ENCODE results near the gene MAD2L1BP. TPM values are rescaled to one million over a fixed set of nuclear protein-coding genes. Genes with fewer than 3 reads are reported as not detected.
"Not testable (repeated sequence)": the region's sequence is repeated elsewhere in the genome, so short reads cannot be mapped to it uniquely, and the experiment has no call there.

Gene MAD2L1BP
- total RNA-seq, 4 donors from 2014 or later, result 16.3 to 36.9 (median 21.5) TPM

DNA sequence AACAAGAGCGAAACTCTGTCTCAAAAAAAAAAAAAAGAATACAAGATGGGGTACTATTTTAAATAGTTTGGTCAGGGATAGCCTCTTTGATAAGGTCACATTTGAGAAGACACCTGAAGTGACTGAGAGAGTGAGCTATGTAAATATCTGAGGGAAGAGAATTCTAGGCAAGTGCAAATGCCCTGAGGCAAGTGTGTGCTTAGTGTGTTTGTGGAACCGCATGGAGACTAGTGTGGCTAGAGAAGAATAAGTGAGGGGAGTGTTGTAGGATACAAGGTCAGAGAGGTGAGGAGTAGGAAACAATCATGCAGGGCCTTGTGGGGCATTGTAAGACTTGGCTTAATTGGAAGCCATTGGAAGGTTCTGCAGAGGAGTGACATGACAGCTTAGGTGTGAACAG, 12.6 kb downstream of the MAD2L1BP start:
- DNase-seq (ENCODE audit: low spot score in 2 of 2), result no peak

DNA sequence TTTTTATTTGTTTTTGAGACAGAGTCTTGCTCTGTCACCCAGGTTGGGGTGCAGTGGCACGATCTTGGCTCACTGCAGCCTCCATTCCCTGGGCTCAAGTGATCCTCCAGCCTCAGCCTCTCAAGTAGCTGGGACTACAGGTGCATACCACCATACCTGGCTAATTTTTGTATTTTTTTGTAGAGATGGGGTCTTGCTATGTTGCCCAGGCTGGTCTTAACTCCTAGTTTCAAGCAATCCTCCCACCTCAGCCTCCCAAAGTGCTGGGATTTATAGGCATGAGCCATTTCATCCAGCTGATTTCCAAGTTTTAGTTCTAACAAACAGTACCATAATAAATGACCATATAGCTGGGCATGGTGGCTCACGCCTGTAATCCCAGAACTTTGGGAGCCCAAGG, 17.2 kb downstream of the MAD2L1BP start:
- H3K4me1 ChIP-seq; H3K36me3 ChIP-seq; H3K27ac ChIP-seq; H3K9me3 ChIP-seq; H3K27me3 ChIP-seq; H3K4me3 ChIP-seq; DNase-seq (ENCODE audit: low spot score in 2 of 2): not testable (repeated sequence)
- WGBS, 2 donors, result 93 to 98% methylated on average over 2 of the region's 2 CpGs

More for the DNA sequence above, 12.6 kb downstream of the MAD2L1BP start:
- H3K27ac ChIP-seq, result no peak overlapping the region
- no peaks in the 10 kb centered on the region for H3K27me3 ChIP-seq
- H3K4me1 ChIP-seq, result peaks cover 0 to 13% (median 5%) of the 10 kb centered on the region in 4 donors
- TF ChIP-seq, protein P1, sequence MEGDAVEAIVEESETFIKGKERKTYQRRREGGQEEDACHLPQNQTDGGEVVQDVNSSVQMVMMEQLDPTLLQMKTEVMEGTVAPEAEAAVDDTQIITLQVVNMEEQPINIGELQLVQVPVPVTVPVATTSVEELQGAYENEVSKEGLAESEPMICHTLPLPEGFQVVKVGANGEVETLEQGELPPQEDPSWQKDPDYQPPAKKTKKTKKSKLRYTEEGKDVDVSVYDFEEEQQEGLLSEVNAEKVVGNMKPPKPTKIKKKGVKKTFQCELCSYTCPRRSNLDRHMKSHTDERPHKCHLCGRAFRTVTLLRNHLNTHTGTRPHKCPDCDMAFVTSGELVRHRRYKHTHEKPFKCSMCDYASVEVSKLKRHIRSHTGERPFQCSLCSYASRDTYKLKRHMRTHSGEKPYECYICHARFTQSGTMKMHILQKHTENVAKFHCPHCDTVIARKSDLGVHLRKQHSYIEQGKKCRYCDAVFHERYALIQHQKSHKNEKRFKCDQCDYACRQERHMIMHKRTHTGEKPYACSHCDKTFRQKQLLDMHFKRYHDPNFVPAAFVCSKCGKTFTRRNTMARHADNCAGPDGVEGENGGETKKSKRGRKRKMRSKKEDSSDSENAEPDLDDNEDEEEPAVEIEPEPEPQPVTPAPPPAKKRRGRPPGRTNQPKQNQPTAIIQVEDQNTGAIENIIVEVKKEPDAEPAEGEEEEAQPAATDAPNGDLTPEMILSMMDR (IDR thresholded peaks at IDR 0.05), result no peak
- TF ChIP-seq EP300 (IDR thresholded peaks at IDR 0.05) (no peak), POLR2A (IDR thresholded peaks at IDR 0.05) (no peak)
- no peak overlapping the region for H3K4me3 ChIP-seq
- H3K9me3 ChIP-seq, result no peaks in the 10 kb centered on the region
- no peaks in the 10 kb centered on the region for H3K36me3 ChIP-seq
- WGBS, 2 donors, result 89 to 98% methylated on average over 2 of the region's 2 CpGs

DNA sequence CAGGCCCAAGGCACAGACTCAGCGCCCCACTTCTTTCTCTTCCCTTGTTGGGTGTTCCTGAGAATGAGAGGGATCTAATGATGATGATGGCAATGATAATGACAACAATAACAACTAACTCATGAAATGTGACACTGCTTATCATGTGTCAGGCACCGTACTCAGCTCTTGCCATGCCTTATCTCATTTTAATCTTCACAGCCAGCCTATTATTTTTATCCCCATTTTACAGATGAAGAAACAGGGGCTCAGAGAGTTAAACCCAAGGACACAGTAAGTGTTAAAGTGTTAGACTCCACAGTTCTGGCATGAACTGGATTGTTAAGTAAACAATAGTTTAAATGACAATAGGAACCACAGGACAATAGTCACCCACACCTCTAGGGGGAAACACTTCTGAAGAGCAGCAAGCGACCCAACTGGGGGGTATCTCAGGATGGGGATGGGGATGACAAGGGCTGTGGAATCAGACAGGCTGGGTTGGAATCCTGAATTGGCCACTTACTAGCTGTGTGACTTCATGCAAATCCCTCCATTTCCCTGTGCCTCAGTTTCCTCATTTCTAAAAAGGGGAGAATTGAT, 21.7 kb downstream of the MAD2L1BP start:
- no peaks in the 10 kb centered on the region for H3K9me3 ChIP-seq
- H3K36me3 ChIP-seq, result peaks cover 0 to 3% (median 0%) of the 10 kb centered on the region in 3 donors
- no peaks in the 10 kb centered on the region for H3K4me1 ChIP-seq
- H3K27ac ChIP-seq, result no peak overlapping the region
- no peak overlapping the region for H3K4me3 ChIP-seq
- no peak for DNase-seq (ENCODE audit: low spot score in 2 of 2)
- TF ChIP-seq EP300 (IDR thresholded peaks at IDR 0.05), result no peak
- TF ChIP-seq, protein P1 (IDR thresholded peaks at IDR 0.05), result no peak
- TF ChIP-seq POLR2A (IDR thresholded peaks at IDR 0.05), result no peak
- 91 to 94% methylated on average over 3 of the region's 3 CpGs for WGBS, 2 donors
- no peaks in the 10 kb centered on the region for H3K27me3 ChIP-seq

DNA sequence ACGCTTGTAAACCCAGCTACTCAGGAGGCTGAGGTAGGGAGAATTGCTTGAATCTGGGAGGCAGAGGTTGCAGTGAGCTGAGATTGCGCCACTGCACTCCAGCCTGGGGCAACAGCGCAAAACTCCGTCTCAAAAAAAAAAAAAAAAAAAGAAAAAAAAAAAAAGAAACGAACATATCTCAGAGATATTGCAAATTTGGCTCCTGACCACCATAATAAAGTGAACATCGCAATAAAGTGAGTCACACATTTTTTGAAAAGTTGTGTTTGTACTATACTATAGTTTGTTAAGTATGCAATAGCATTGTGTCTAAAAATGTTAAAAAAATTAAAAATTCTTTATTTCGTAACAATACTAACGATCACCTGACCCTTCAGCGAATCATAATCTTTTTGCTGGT, 22.5 kb downstream of the MAD2L1BP start:
- no peaks in the 10 kb centered on the region for H3K27me3 ChIP-seq
- H3K4me1 ChIP-seq, result no peaks in the 10 kb centered on the region
- H3K27ac ChIP-seq, result no peak overlapping the region
- no peak for TF ChIP-seq EP300 (IDR thresholded peaks at IDR 0.05)
- TF ChIP-seq, protein P1 (IDR thresholded peaks at IDR 0.05), result no peak
- TF ChIP-seq POLR2A (IDR thresholded peaks at IDR 0.05), result no peak
- no peak for DNase-seq (ENCODE audit: low spot score in 2 of 2)
- H3K36me3 ChIP-seq, result peaks cover 0 to 3% (median 0%) of the 10 kb centered on the region in 3 donors
- WGBS, 2 donors, result 88 to 92% methylated on average over 9 of the region's 9 CpGs
- H3K9me3 ChIP-seq, result no peaks in the 10 kb centered on the region
- no peak overlapping the region for H3K4me3 ChIP-seq

DNA sequence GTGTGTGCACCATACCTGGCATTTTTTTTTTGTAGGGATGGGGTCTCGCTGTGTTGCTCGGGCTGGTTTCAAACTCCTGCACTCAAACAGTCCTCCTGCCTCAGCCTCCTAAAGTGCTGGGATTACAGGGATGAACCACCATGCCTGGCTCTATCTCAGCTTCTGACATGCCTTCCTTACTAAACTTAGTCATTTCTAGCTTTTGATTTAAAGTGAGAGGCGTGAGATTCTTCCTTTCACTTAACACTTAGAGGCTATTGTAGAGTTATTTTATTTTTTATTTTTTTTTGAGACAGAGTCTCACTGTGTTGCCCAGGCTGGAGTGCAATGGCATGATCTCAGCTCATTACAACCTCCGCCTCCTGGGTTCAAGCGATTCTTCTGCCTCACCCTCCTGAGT, 27.3 kb downstream of the MAD2L1BP start:
- not testable (repeated sequence) for DNase-seq (ENCODE audit: low spot score in 2 of 2); H3K4me3 ChIP-seq; H3K36me3 ChIP-seq; H3K27me3 ChIP-seq; H3K9me3 ChIP-seq; H3K27ac ChIP-seq
- WGBS, 2 donors, result 90 to 92% methylated on average over 5 of the region's 5 CpGs
- H3K4me1 ChIP-seq, result peaks cover 0 to 11% (median 5%) of the 10 kb centered on the region in 4 donors

DNA sequence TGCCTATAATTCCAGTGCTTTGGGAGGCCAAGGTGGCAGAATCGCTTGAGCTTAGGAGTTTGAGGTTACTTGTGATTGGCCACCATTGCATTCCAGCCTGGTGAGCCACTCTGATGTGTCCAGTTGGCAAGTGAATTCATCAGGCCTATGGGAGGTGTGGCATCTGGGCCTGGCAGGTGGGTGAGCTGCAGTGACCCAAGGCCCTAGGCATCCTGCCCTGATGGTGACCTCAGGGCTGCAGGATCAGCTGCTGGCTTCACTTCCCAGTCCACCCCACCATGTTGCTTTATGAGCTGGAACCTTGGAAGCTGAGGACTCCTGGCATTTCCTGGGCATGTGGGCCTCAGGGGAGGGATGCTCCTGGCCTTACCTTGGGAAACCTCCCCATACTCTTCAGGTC, 29.7 kb downstream of the MAD2L1BP start:
- TF ChIP-seq EP300 (IDR thresholded peaks at IDR 0.05) (no peak), POLR2A (IDR thresholded peaks at IDR 0.05) (no peak)
- TF ChIP-seq, protein P1 (IDR thresholded peaks at IDR 0.05), result no peak
- peaks cover 0 to 1% (median 0%) of the 10 kb centered on the region in 3 donors for H3K36me3 ChIP-seq
- H3K27ac ChIP-seq, result no peak overlapping the region
- H3K27me3 ChIP-seq, result no peaks in the 10 kb centered on the region
- 100% methylated on average over 1 of the region's 1 CpG; no CpG with 5 or more reads in 1 of the 2 donors for WGBS, 2 donors
- H3K4me1 ChIP-seq, result peaks cover 0 to 35% (median 24%) of the 10 kb centered on the region in 4 donors
- DNase-seq (ENCODE audit: low spot score in 2 of 2), result no peak
- no peaks in the 10 kb centered on the region for H3K9me3 ChIP-seq
- no peak overlapping the region for H3K4me3 ChIP-seq
